Measurements from ENCODE around the gene KLF3. TPM values are rescaled to one million over a fixed set of nuclear protein-coding genes. Genes with fewer than 3 reads are reported as not detected.
A peak's percentile ranks its signal among the peaks of the same experiment; 100 is the strongest.

The KLF3 gene
- total RNA-seq, 1 experiment from 2014 or later: 51.2 TPM

DNA sequence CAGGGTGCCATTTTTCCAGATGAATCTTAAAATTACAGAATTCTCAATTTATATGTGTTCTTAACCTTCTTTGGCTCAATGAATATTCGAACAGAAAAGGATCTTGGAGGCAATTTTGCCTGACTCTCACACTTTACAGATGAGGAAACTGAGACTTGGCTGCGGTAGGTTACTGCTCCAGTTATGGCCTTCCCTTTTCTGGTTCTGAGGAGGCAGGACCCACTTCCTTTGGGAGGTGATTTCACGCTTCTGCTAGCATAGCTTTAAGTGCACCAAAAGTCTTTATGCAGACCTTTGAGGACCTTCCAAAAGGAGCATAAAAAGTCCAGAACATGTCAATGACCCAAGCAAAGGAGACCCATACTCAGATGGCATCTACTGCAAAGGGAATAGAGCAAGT, 44.7 kb upstream of the KLF3 start:
- intact Hi-C loops (cut with micrococcal nuclease): no loop called here
- no peak for DNase-seq (ENCODE audit: unreplicated experiment)
- Mint-ChIP-seq H3K36me3 (ENCODE audit: insufficient read depth, unreplicated experiment) (no peaks in the 10 kb centered on the region), H3K4me1 (ENCODE audit: insufficient read depth, unreplicated experiment) (peaks cover 34% of the 10 kb centered on the region), H3K4me3 (ENCODE audit: unreplicated experiment) (no peak overlapping the region), H3K27me3 (ENCODE audit: insufficient read depth, unreplicated experiment) (no peaks in the 10 kb centered on the region), H3K27ac (ENCODE audit: low read depth, unreplicated experiment) (no peak overlapping the region), H3K9me3 (ENCODE audit: unreplicated experiment) (no peaks in the 10 kb centered on the region)
- BruUV-seq (replicated peaks): no TSS peak
- ChIA-PET CTCF (interaction anchor here (0.6 to 1.2 kb wide), 8 partner anchors 16 to 306 kb away, joined by 3 to 4 read pairs (median 3); no protein-coding TSS in a partner anchor), POLR2A (interaction anchor here (0.6 to 4.9 kb wide), 11 partner anchors 10 to 400 kb away, joined by 3 to 82 read pairs (median 4); no protein-coding TSS in a partner anchor)
- no peak for TF ChIP-seq CTCF (IDR thresholded peaks at IDR 0.05; ENCODE audit: unreplicated experiment)

DNA sequence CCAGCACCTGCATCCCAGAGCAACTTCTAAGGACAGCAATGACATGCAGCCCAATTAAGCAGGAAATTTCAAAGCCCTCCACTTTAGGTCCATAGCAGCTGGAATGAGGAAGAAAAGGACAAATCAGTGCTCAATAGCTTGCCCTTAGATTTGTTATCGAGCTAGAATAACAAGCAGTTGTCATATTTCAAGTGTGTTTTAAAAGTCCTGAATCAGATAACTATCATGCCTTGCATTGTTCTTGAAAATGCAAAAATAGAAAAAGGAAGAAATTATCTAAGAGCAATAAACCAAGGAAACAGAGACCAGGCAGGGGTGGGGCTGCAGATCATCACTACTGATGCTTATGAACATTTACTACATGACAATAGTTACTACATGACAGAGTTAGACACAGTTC, 43.9 kb upstream of the KLF3 start:
- DNase-seq (ENCODE audit: unreplicated experiment): no peak
- H3K27ac Mint-ChIP-seq (ENCODE audit: low read depth, unreplicated experiment): no peak overlapping the region
- H3K4me3 Mint-ChIP-seq (ENCODE audit: unreplicated experiment): no peak overlapping the region
- ChIA-PET POLR2A (interaction anchor here (0.7 to 4.9 kb wide), 17 partner anchors 9 to 301 kb away, joined by 3 to 82 read pairs (median 4); no protein-coding TSS in a partner anchor), CTCF (interaction anchor here (0.5 to 1.2 kb wide), 7 partner anchors 16 to 959 kb away, joined by 3 to 5 read pairs (median 3); no protein-coding TSS in a partner anchor)
- no peaks in the 10 kb centered on the region for H3K36me3 Mint-ChIP-seq (ENCODE audit: insufficient read depth, unreplicated experiment)
- H3K27me3 Mint-ChIP-seq (ENCODE audit: insufficient read depth, unreplicated experiment): no peaks in the 10 kb centered on the region
- no peaks in the 10 kb centered on the region for H3K9me3 Mint-ChIP-seq (ENCODE audit: unreplicated experiment)
- intact Hi-C loops (cut with micrococcal nuclease): loop anchor here (2.0 kb wide), 1 partner anchor 47 kb away; no protein-coding TSS in a partner anchor
- no TSS peak for BruUV-seq (replicated peaks)
- H3K4me1 Mint-ChIP-seq (ENCODE audit: insufficient read depth, unreplicated experiment): peaks cover 34% of the 10 kb centered on the region
- TF ChIP-seq CTCF (IDR thresholded peaks at IDR 0.05; ENCODE audit: unreplicated experiment): no peak

- no peak for TF ChIP-seq CTCF (IDR thresholded peaks at IDR 0.05; ENCODE audit: unreplicated experiment)
- intact Hi-C loops (cut with micrococcal nuclease): loop anchor here (2.0 kb wide), 1 partner anchor 46 kb away; no protein-coding TSS in a partner anchor
- Mint-ChIP-seq H3K4me3 (ENCODE audit: unreplicated experiment) (no peak overlapping the region), H3K27ac (ENCODE audit: low read depth, unreplicated experiment) (peak overlapping the region; percentile 57), H3K9me3 (ENCODE audit: unreplicated experiment) (no peaks in the 10 kb centered on the region), H3K36me3 (ENCODE audit: insufficient read depth, unreplicated experiment) (no peaks in the 10 kb centered on the region), H3K4me1 (ENCODE audit: insufficient read depth, unreplicated experiment) (peaks cover 34% of the 10 kb centered on the region), H3K27me3 (ENCODE audit: insufficient read depth, unreplicated experiment) (no peaks in the 10 kb centered on the region)
- ChIA-PET CTCF (interaction anchor here (0.5 to 1.3 kb wide), 7 partner anchors 15 to 960 kb away, joined by 3 to 5 read pairs (median 3); no protein-coding TSS in a partner anchor), POLR2A (interaction anchor here (0.6 to 4.9 kb wide), 25 partner anchors 8 to 431 kb away, joined by 3 to 82 read pairs (median 4); no protein-coding TSS in a partner anchor)
- TSS peak; percentile 31 for BruUV-seq (replicated peaks)
- no peak for DNase-seq (ENCODE audit: unreplicated experiment)
Observed at GRCh38 chr4:38620527-38621027, 43.4 kb upstream of the KLF3 start.

DNA sequence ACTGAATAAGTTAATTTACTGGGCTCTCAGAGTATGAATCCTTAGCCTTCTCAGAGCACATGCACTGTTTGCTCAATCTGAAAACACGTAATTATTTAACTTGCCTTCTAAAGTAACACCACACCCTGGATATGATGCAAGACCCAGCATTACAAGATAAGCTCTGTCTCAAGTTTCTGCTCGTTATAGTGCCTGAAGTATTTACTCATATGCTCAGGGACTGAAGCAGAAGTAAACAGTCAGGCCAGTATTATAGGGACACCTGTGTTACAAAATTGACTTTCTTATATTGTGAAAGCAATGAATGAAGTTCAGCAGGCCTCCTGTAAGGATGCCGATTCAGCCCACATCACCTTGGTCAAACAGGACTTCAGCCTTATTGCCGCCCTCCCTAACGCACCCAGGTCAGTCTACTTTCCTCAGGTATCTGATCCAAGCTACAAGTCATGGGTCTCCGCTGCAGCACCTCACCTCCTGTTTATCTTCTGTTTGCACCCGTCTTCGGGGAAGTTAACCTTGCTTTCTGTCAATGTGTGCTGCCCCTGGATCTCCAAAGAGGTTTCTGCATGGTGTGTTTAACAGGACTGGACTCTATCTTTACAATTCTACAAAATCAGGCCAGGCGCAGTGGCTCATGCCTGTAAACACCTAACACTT, 42.8 kb upstream of the KLF3 start:
- no peaks in the 10 kb centered on the region for H3K27me3 Mint-ChIP-seq (ENCODE audit: insufficient read depth, unreplicated experiment)
- BruUV-seq (replicated peaks): TSS peak; percentile 74
- peak overlapping the region; percentile 57 for H3K27ac Mint-ChIP-seq (ENCODE audit: low read depth, unreplicated experiment)
- intact Hi-C loops (cut with micrococcal nuclease): loop anchor here (2.0 kb wide), 1 partner anchor 46 kb away; no protein-coding TSS in a partner anchor
- peak; percentile 95 for DNase-seq (ENCODE audit: unreplicated experiment)
- POLR2A ChIA-PET: interaction anchor here (0.5 to 4.9 kb wide), 26 partner anchors 9 to 431 kb away, joined by 3 to 82 read pairs (median 4); no protein-coding TSS in a partner anchor
- no peaks in the 10 kb centered on the region for H3K36me3 Mint-ChIP-seq (ENCODE audit: insufficient read depth, unreplicated experiment)
- no peak overlapping the region for H3K4me3 Mint-ChIP-seq (ENCODE audit: unreplicated experiment)
- CTCF ChIA-PET: interaction anchor here (0.6 to 1.3 kb wide), 3 partner anchors 14 to 557 kb away, joined by 3 to 5 read pairs (median 3); no protein-coding TSS in a partner anchor
- H3K9me3 Mint-ChIP-seq (ENCODE audit: unreplicated experiment): no peaks in the 10 kb centered on the region
- no peak for TF ChIP-seq CTCF (IDR thresholded peaks at IDR 0.05; ENCODE audit: unreplicated experiment)
- H3K4me1 Mint-ChIP-seq (ENCODE audit: insufficient read depth, unreplicated experiment): peaks cover 28% of the 10 kb centered on the region

Data from MCF 10A (cell line).